ENCODE measurements around the gene TMEM255B. TPM values are rescaled to one million over a fixed set of nuclear protein-coding genes. Genes with fewer than 3 reads are reported as not detected.

The TMEM255B gene
- total and polyA plus RNA-seq, 2 of the 4 experiments (the other 2 are of a cell fraction) = 0.36 to 0.94 TPM

GRCh38 chr13:113792236-113792770 lies 33.3 kb downstream of the TMEM255B start:
- no peak overlapping the region for H2AK9ac ChIP-seq (replicated peaks; ENCODE audit: low read depth, low read length, poor library complexity)
- H3K4ac ChIP-seq (ENCODE audit: low read depth, low read length) = no peak overlapping the region
- H2AK5ac ChIP-seq (ENCODE audit: low read depth, low read length) = no peak overlapping the region
- H2BK20ac ChIP-seq (ENCODE audit: low read depth, low read length) = no peak overlapping the region
- H4K5ac ChIP-seq (ENCODE audit: low read depth, low read length) = no peak overlapping the region
- ATAC-seq (ENCODE audit: low read depth) (no peak), DNase-seq (no peak)
- no peak overlapping the region for H2BK120ac ChIP-seq (ENCODE audit: low read depth, low read length)
- H2BK15ac ChIP-seq (ENCODE audit: low read depth, low read length) = no peak overlapping the region
- no peak overlapping the region for H3K18ac ChIP-seq (ENCODE audit: low read depth, low read length)
- H4K8ac ChIP-seq (ENCODE audit: low read depth in 2 of 2, low read length in 2 of 2) = no peak overlapping the region
- no peak overlapping the region for H3K56ac ChIP-seq (ENCODE audit: extremely low read depth, insufficient read depth, low read length)
- ChIA-PET POLR2A (ENCODE audit: unreplicated experiment) (no interaction called here), CTCF (no interaction called here)
- no peaks in the 10 kb centered on the region for H3K79me1 ChIP-seq (ENCODE audit: low read depth in 1 of 2, low read length in 2 of 2)
- WGBS, 2 experiments (ENCODE audit: extremely low coverage in 2 of 2, insufficient read length in 1 of 2) = 38% methylated on average over 3 of the region's 12 CpGs; no CpG with 5 or more reads in 1 of the 2 experiments
- no peaks in the 10 kb centered on the region; the same call in 1 of the 2 replicates for H4K20me1 ChIP-seq (ENCODE audit: insufficient read depth, low read length)
- H3K14ac ChIP-seq (replicated peaks; ENCODE audit: low read depth, low read length) = no peak overlapping the region
- H3K4me2 ChIP-seq (ENCODE audit: low read depth, low read length) = no peak overlapping the region
- BruUV-seq (replicated peaks) = no TSS peak
- no peak overlapping the region for H4K91ac ChIP-seq (ENCODE audit: insufficient read depth, low read depth, low read length)
- H2BK5ac ChIP-seq (ENCODE audit: low read depth, low read length, poor library complexity, severe bottlenecking) = no peak overlapping the region
- intact Hi-C loops (cut with micrococcal nuclease) = no loop called here
- dilution Hi-C loops (cut with HindIII; ENCODE audit: low sequenced_read_pairs, unreplicated experiment) = no loop called here
- H3K9me3 ChIP-seq (ENCODE audit: control insufficient read depth, insufficient read depth, low read length) = no peaks in the 10 kb centered on the region
- H3K4me1 ChIP-seq (ENCODE audit: control insufficient read depth, insufficient read depth, low read length) = peaks cover 3% of the 10 kb centered on the region; the same call in 1 of the 2 replicates
- no peak overlapping the region for H3K4me3 ChIP-seq (ENCODE audit: insufficient read depth, low read depth, low read length)
- no peak overlapping the region for H3K27ac ChIP-seq (ENCODE audit: insufficient read depth, low read length)
- TF ChIP-seq MXI1 (IDR thresholded peaks at IDR 0.05; ENCODE audit: borderline replicate concordance, low read depth, low read length) = no peak
- TF ChIP-seq CHD1 (IDR thresholded peaks at IDR 0.05; ENCODE audit: low read depth, low read length) = no peak
- TF ChIP-seq BHLHE40 (IDR thresholded peaks at IDR 0.05; ENCODE audit: low read depth, low read length) = no peak
- TF ChIP-seq MAZ (IDR thresholded peaks at IDR 0.05; ENCODE audit: borderline replicate concordance, low read depth, low read length) = no peak
- no peak for TF ChIP-seq RCOR1 (IDR thresholded peaks at IDR 0.05; ENCODE audit: insufficient replicate concordance, low read length)
- no peak for TF ChIP-seq POLR2A (IDR thresholded peaks at IDR 0.05; ENCODE audit: low read depth, low read length)
- no peak for TF ChIP-seq ELK1 (IDR thresholded peaks at IDR 0.05; ENCODE audit: borderline replicate concordance, low read depth, low read length)
- no peak for TF ChIP-seq SMC3 (IDR thresholded peaks at IDR 0.05; ENCODE audit: low read depth, low read length)
- TF ChIP-seq CTCF (conservative IDR thresholded peaks at IDR 0.05; ENCODE audit: low read depth, low read length) = no peak
- no peak for TF ChIP-seq CEBPB (IDR thresholded peaks at IDR 0.05; ENCODE audit: low read depth, low read length)
- TF ChIP-seq FOS (IDR thresholded peaks at IDR 0.05; ENCODE audit: low read depth, low read length) = no peak
- no peak for TF ChIP-seq RAD21 (IDR thresholded peaks at IDR 0.05; ENCODE audit: low read length)
- TF ChIP-seq NFE2L2 (IDR thresholded peaks at IDR 0.05; ENCODE audit: low read depth, low read length) = no peak
- TF ChIP-seq RFX5 (IDR thresholded peaks at IDR 0.05; ENCODE audit: low read depth, low read length) = no peak
- TF ChIP-seq MAFK (IDR thresholded peaks at IDR 0.05; ENCODE audit: low read depth, low read length) = no peak
- TF ChIP-seq USF2 (IDR thresholded peaks at IDR 0.05; ENCODE audit: low read depth, low read length) = no peak
- peaks cover 9% of the 10 kb centered on the region; the same call in 1 of the 2 replicates for H3K9me1 ChIP-seq (ENCODE audit: insufficient read depth, low read length)
- H3K36me3 ChIP-seq (ENCODE audit: control insufficient read depth, insufficient read depth, low read length) = no peaks in the 10 kb centered on the region
- H3K9ac ChIP-seq (ENCODE audit: low read depth, low read length) = no peak overlapping the region
- peaks cover 27% of the 10 kb centered on the region for H3K27me3 ChIP-seq (ENCODE audit: control insufficient read depth, insufficient read depth, low read length)
- H2AFZ ChIP-seq (replicated peaks; ENCODE audit: low read length, poor library complexity) = peak overlapping the region; percentile 21
- in situ Hi-C loops (cut with MboI; ENCODE audit: low sequenced_read_pairs) = no loop called here
- no peak overlapping the region for H3K23ac ChIP-seq (ENCODE audit: low read depth, low read length)

Data from IMR-90 (cell line).